Coronary artery (tissue), 2 donors: ENCODE results near the gene CWF19L2.
A peak's percentile ranks its signal among the peaks of the same experiment; 100 is the strongest.
"Not testable (repeated sequence)": the region's sequence is repeated elsewhere in the genome, so short reads cannot be mapped to it uniquely, and the experiment has no call there.

Experiments used
- DNase-seq: peaks from one replicate; pipeline ENCODE4 v3.0.0-alpha.2; 2017; ENCODE audit warnings: low spot score
- H3K27ac ChIP-seq, 2 donors: fragments of 200-600 bp; sonication (generic); one replicate each; pipeline ENCODE4 v1.5.1; 2016 to 2019
- H3K4me3 ChIP-seq: fragments of 200-600 bp; sonication (generic); 2 replicates; pipeline ENCODE4 v1.5.1; 2016; ENCODE audit warnings: mild to moderate bottlenecking, moderate library complexity
- CTCF ChIP-seq: fragments of 200-600 bp; sonication (generic); IDR thresholded peaks from one replicate; pipeline ENCODE4 v1.5.1; 2019; ENCODE audit warnings: antibody characterized with exemption

CWF19L2 gene

GRCh38 chr11:107457558-107458271 is at the start of gene CWF19L2:
Gene CWF19L2 (minus strand): TSS chr11:107457825. CDS start chr11:107457816, 9 bp downstream.
- peak within 1 kb of the TSS; percentile 47 to 78 for H3K27ac ChIP-seq
- peak; percentile 81 for DNase-seq
- peak within 1 kb of the TSS; percentile 85 for H3K4me3 ChIP-seq
- no peak for TF ChIP-seq CTCF

- DNase-seq: no peak
- H3K4me3 ChIP-seq: no peak overlapping the region
- no peak for TF ChIP-seq CTCF
- no peak overlapping the region for H3K27ac ChIP-seq
Measured at GRCh38 chr11:107505647-107506225, 48.1 kb upstream of the CWF19L2 start.

- TF ChIP-seq CTCF: no peak
- Histone ChIP-seq H3K4me3 (no peak overlapping the region), H3K27ac (no peak overlapping the region)
- DNase-seq: no peak
Measured at GRCh38 chr11:107504981-107505380, 47.4 kb upstream of the CWF19L2 start.

- TF ChIP-seq CTCF: no peak
- DNase-seq: no peak
- no peak overlapping the region for H3K4me3 ChIP-seq
- H3K27ac ChIP-seq: no peak overlapping the region
Measured at GRCh38 chr11:107501713-107502112, 44.1 kb upstream of the CWF19L2 start.

- DNase-seq, H3K4me3 ChIP-seq, H3K27ac ChIP-seq: not testable (repeated sequence)
Measured at GRCh38 chr11:107497371-107497770, 39.7 kb upstream of the CWF19L2 start.

GRCh38 chr11:107496011-107496410 is 38.4 kb upstream of the CWF19L2 start:
- no peak for TF ChIP-seq CTCF
- no peak overlapping the region for H3K4me3 ChIP-seq
- no peak for DNase-seq
- H3K27ac ChIP-seq: no peak overlapping the region

GRCh38 chr11:107494055-107494454 is 36.4 kb upstream of the CWF19L2 start:
- Histone ChIP-seq H3K27ac (no peak overlapping the region), H3K4me3 (no peak overlapping the region)
- no peak for TF ChIP-seq CTCF
- DNase-seq: no peak
